Spleen (tissue), 11 donors: ENCODE results near the gene TBC1D22A. TPM values are rescaled to one million over a fixed set of nuclear protein-coding genes. Genes with fewer than 3 reads are reported as not detected.

Experiments
- DNase-seq: peaks from one replicate; pipeline ENCODE4 v3.0.0-alpha.2; 2020
- H3K27ac ChIP-seq, 8 donors: fragments of 200-600 bp; sonication (generic) in 7 of 8; 1 replicate in 4 of 8; 2 replicates in 4 of 8; pipeline versions ENCODE4 v1.5.0 to v1.8.0; 2016 to 2021; ENCODE audit warnings: inconsistent platforms in 4 of 8, mild to moderate bottlenecking in 4 of 8, moderate library complexity in 1 of 8
- H3K27me3 ChIP-seq, 7 donors: fragments of 200-600 bp; sonication (generic) in 6 of 7; replicated peaks in 1 of 7; 1 replicate in 4 of 7; 2 replicates in 3 of 7; pipeline versions ENCODE4 v1.5.0 to v1.8.0; 2016 to 2021; ENCODE audit warnings: inconsistent platforms in 3 of 7, mild to moderate bottlenecking in 1 of 7
- H3K36me3 ChIP-seq, 6 donors: fragments of 200-600 bp; sonication (generic) in 5 of 6; 1 replicate in 4 of 6; 2 replicates in 2 of 6; pipeline versions ENCODE4 v1.5.0 to v1.8.0; 2016 to 2021; ENCODE audit warnings: inconsistent platforms in 2 of 6
- H3K4me1 ChIP-seq, 6 donors: fragments of 200-600 bp; sonication (generic) in 5 of 6; 1 replicate in 3 of 6; 2 replicates in 3 of 6; pipeline versions ENCODE4 v1.5.0 to v1.8.0; 2016 to 2021; ENCODE audit warnings: inconsistent platforms in 3 of 6
- H3K4me3 ChIP-seq, 8 donors: fragments of 200-600 bp; sonication (generic) in 7 of 8; 1 replicate in 4 of 8; 2 replicates in 4 of 8; pipeline versions ENCODE4 v1.5.0 to v1.8.0; 2016 to 2021; ENCODE audit warnings: inconsistent platforms in 4 of 8, mild to moderate bottlenecking in 4 of 8, moderate library complexity in 2 of 8
- H3K9me3 ChIP-seq, 8 donors: fragments of 200-600 bp; sonication (generic) in 7 of 8; 1 replicate in 4 of 8; 2 replicates in 4 of 8; pipeline versions ENCODE4 v1.5.0 to v1.8.0; 2016 to 2021; ENCODE audit warnings: inconsistent platforms in 4 of 8
- POLR2A ChIP-seq, 3 donors: fragments of 450-650 bp; IDR thresholded peaks; one replicate each; pipeline ENCODE4 v1.5.1; 2017; ENCODE audit warnings: antibody characterized with exemption in 3 of 3, mild to moderate bottlenecking in 1 of 3
- POLR2AphosphoS5 ChIP-seq, 3 donors: sonication (generic); formaldehyde crosslinking; IDR thresholded peaks; one replicate each; pipeline ENCODE4 v1.5.1; 2017; ENCODE audit warnings: antibody characterized with exemption in 3 of 3
- WGBS, 5 donors: extraction: QIAGEN DNeasy Blood & Tissue Kit in 3 of 5; methylation state at CpG; one replicate each; pipeline versions ENCODE4 v1.1.5 to v1.1.7; 2013 to 2018; 5-methylcytosine and 5-hydroxymethylcytosine counted together
- intact Hi-C: fragments of 100-400 bp; cut with DNase I; formaldehyde crosslinking; loops from one replicate; pipeline ENCODE4 v1.15.0; 2023; ENCODE audit warnings: low total_unique reads
- polyA plus RNA-seq, 3 donors: library from polyadenylated mRNA; stranded (reverse); fragments of 200-250 nt; gene quantifications; one replicate each; pipeline ENCODE4 v1.2.1, GENCODE V29; 2013
- total RNA-seq, 7 donors: library from RNA; depleted of rRNA in 3 of 7; stranded (reverse); fragments of >200 nt in 3 of 7; fragmentation: NEBNext Ultra II Directional in 4 of 7; extraction: Animal tissue kit (Norgen Biotek cat#: 25700) in 4 of 7; gene quantifications; one replicate each; pipeline versions ENCODE4 v1.1.0 to v1.2.1, GENCODE V29; 2016 to 2021
- TF ChIP-seq, protein P1 (sequence below), 11 experiments: fragments of 200-600 bp in 7 of 11; fragments of 450-650 bp in 4 of 11; sonication (generic) in 4 of 11; IDR thresholded peaks in 8 of 11; conservative IDR thresholded peaks in 3 of 11; 1 replicate in 7 of 11; 2 replicates in 4 of 11; pipeline versions ENCODE4 v1.4.0 to v1.8.0; 2016 to 2021; ENCODE audit warnings: antibody characterized with exemption in 11 of 11, inconsistent platforms in 4 of 11, mild to moderate bottlenecking in 1 of 11
- donor health status: healthy with polysubstance abuse.
- donor health status: DM: no; HTN: no; CAD: no; lungs with moderate emphysema.
- donor health status: DM: no; HTN: no; CAD: no.
- donor health status: Bipolar disorder and iron deficiency.
- donor health status: healthy.
- donor health status: DM: no; HTN: no; CAD: no.
- donor health status: DM: yes; HTN: yes; CAD: no.

Gene TBC1D22A
- total and polyA plus RNA-seq, 10 donors, result 17.2 to 66.9 (median 49.6) TPM

DNA sequence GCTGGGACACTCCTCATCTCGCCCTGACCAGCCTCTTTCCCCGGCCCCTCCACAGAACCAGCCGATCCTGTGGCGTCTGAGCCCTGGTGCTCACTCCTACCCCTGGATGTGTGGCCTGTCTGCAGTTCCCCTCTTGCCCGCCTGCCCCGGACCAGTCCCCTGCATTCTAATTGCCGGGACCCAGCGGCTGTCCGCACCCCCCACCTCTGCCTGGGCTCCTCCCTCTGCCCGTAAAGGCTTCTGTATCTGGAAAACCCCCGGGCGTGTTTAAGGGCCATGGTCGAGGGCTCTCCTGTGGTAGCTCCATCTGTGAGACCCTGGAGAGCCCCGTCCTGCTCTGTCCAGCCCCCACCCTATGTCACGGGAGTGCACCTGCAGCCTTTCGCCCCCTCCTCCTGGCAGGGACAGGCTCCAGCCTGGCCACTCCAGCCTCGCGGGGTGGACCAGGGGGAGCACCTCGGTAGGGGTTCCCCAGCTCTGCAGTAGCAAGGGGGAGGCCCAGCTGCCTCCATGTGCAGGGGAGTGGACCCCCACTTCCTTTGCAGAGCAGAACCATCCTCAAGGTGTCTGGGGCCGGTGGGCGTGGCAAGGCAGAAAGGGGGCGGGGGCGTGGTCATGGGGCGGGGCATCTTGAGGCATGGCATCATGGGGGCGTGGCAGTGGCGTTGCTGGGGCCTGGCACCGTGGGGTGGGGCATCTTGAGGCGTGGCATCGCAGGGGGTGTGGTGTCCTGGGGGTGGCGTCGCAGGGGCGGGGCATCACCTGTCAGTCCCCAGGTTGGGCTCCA, 430.4 kb downstream of the TBC1D22A start:
- intact Hi-C loops, result no loop called here
- Histone ChIP-seq H3K4me1 (peaks cover 0 to 20% (median 5%) of the 10 kb centered on the region in 6 donors), H3K27ac (peak overlapping the region in 6 of 8 donors; percentile 9 to 73 (median 60)), H3K4me3 (no peak overlapping the region), H3K9me3 (no peaks in the 10 kb centered on the region), H3K27me3 (no peaks in the 10 kb centered on the region), H3K36me3 (no peaks in the 10 kb centered on the region)
- TF ChIP-seq, protein P1, sequence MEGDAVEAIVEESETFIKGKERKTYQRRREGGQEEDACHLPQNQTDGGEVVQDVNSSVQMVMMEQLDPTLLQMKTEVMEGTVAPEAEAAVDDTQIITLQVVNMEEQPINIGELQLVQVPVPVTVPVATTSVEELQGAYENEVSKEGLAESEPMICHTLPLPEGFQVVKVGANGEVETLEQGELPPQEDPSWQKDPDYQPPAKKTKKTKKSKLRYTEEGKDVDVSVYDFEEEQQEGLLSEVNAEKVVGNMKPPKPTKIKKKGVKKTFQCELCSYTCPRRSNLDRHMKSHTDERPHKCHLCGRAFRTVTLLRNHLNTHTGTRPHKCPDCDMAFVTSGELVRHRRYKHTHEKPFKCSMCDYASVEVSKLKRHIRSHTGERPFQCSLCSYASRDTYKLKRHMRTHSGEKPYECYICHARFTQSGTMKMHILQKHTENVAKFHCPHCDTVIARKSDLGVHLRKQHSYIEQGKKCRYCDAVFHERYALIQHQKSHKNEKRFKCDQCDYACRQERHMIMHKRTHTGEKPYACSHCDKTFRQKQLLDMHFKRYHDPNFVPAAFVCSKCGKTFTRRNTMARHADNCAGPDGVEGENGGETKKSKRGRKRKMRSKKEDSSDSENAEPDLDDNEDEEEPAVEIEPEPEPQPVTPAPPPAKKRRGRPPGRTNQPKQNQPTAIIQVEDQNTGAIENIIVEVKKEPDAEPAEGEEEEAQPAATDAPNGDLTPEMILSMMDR (IDR thresholded peaks at IDR 0.05 in 8 of 11, conservative IDR thresholded peaks at IDR 0.05 in 3 of 11), result no peak
- TF ChIP-seq POLR2A (IDR thresholded peaks at IDR 0.05), result no peak
- TF ChIP-seq POLR2AphosphoS5 (IDR thresholded peaks at IDR 0.05), result no peak
- DNase-seq, result peak; percentile 75
- WGBS, 5 donors, result 71 to 77% (median 75%) methylated on average over 24 to 32 of the region's 32 CpGs

DNA sequence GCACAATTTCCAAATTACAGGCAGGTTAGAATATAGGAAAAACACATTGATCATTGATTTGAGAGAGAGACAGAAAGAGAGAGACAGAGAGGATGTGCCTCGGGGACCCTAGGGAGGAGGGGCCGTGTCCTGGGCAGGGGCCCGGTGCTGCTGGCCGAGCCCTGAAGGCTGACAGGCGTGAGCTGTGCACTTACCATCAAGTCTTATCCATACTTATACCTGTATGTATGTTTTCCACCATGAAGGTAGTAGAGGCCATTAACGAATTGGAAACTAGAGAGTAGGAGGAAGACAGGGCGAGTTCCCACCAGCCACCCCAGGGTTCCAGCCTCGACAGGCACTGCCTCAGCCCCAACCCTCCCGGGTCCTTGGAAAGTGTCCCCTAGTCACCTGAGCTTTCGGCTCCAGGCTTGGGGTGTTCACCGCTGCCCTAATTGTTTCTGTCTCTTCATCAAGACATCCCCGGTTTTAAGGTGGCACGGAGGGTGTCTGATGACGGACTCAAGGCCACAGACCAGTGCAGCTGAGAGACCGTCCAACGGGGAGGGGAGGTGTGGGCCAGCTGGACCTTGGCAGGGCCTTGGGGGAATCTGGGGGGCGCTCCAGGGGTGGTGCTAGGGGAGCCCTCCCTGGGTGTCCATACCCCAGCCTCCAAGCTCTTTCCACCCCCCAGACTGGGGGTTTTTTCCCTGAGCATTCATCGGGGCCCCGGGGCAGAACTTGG, 431.3 kb downstream of the TBC1D22A start:
- Histone ChIP-seq H3K27ac (peak overlapping the region in 5 of 8 donors; percentile 18 to 73 (median 65)), H3K9me3 (no peaks in the 10 kb centered on the region), H3K27me3 (no peaks in the 10 kb centered on the region), H3K4me3 (no peak overlapping the region), H3K36me3 (no peaks in the 10 kb centered on the region), H3K4me1 (peaks cover 0 to 20% (median 5%) of the 10 kb centered on the region in 6 donors)
- TF ChIP-seq, protein P1 (IDR thresholded peaks at IDR 0.05 in 8 of 11, conservative IDR thresholded peaks at IDR 0.05 in 3 of 11), result no peak
- TF ChIP-seq POLR2AphosphoS5 (IDR thresholded peaks at IDR 0.05), result no peak
- 79 to 91% (median 89%) methylated on average over 17 to 19 of the region's 19 CpGs for WGBS, 5 donors
- intact Hi-C loops, result no loop called here
- DNase-seq, result peak; percentile 66

DNA sequence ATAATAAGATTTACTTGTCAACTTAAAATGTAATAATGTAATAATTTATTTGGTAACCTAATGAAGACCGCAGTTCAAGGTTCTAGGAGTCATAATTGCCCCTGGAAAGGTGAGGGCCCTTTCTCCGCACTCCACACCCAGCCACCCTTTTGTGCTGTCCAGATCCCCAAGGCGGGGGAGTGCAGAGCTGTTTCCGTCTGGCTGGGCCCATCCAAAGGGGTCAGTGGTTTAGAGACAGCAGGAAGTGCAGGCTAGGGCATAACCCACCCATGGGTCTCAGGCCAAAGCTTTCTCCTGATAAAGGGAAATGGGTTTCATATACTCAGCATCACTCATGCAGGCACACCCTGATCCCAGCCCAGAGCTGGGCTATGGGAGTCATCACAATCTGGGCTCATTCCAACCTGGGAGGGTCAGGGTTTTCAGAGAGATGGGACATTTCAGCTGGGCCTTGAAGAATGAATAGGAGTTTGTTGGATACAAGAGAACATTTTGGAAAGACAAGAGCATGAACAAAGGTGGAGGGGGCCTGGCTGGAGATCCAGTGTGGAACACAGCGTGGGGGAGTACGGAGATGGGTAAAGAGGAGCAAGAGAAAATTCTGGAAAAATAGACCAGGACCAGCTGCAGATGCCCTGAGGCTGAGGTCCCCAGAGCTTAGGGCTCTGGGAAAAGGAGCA, 432.2 kb downstream of the TBC1D22A start:
- intact Hi-C loops, result no loop called here
- H3K27ac ChIP-seq, result peak overlapping the region in 5 of 8 donors; percentile 18 to 73 (median 65)
- DNase-seq, result peak; percentile 52
- peaks cover 0 to 20% (median 5%) of the 10 kb centered on the region in 6 donors for H3K4me1 ChIP-seq
- 84 to 89% (median 86%) methylated on average over 6 of the region's 6 CpGs for WGBS, 5 donors
- H3K27me3 ChIP-seq, result no peaks in the 10 kb centered on the region
- TF ChIP-seq POLR2A (IDR thresholded peaks at IDR 0.05), result no peak
- TF ChIP-seq POLR2AphosphoS5 (IDR thresholded peaks at IDR 0.05), result peak in 1 of 3 donors; percentile 37
- no peak overlapping the region for H3K4me3 ChIP-seq
- H3K9me3 ChIP-seq, result no peaks in the 10 kb centered on the region
- H3K36me3 ChIP-seq, result no peaks in the 10 kb centered on the region

DNA sequence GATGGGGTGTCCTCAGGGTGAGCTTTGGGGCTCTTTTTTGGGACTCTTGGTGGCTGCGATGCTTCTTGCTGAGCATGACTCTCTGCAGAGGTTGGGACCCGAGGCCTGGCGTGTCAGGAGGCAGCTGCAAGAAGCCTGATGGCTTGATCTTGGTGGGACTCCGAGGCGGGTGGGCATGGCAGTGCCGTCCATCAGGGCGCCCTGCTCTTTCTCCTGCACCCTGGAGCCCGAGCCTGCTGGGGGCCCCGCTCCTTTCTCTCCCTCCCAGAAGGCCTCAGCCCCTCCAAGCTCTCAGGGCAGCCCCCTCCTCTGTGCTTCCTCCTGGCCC, 432.7 kb downstream of the TBC1D22A start:
- Histone ChIP-seq H3K4me3 (no peak overlapping the region), H3K4me1 (peaks cover 0 to 24% (median 6%) of the 10 kb centered on the region in 6 donors), H3K27ac (peak overlapping the region in 5 of 8 donors; percentile 18 to 73 (median 65)), H3K27me3 (no peaks in the 10 kb centered on the region), H3K9me3 (no peaks in the 10 kb centered on the region), H3K36me3 (no peaks in the 10 kb centered on the region)
- TF ChIP-seq, protein P1 (IDR thresholded peaks at IDR 0.05 in 8 of 11, conservative IDR thresholded peaks at IDR 0.05 in 3 of 11), result no peak
- TF ChIP-seq POLR2AphosphoS5 (IDR thresholded peaks at IDR 0.05) (no peak), POLR2A (IDR thresholded peaks at IDR 0.05) (no peak)
- intact Hi-C loops, result no loop called here
- DNase-seq, result peak; percentile 68
- WGBS, 5 donors, result 85 to 95% (median 88%) methylated on average over 4 to 9 of the region's 9 CpGs
